K562 (cell line): ENCODE results near the gene SOX15. TPM values are rescaled to one million over a fixed set of nuclear protein-coding genes. Genes with fewer than 3 reads are reported as not detected.

Experiments
- CREM ChIP-seq: IDR thresholded peaks from 2 replicates; pipeline ENCODE4 v1.6.1; 2014; ENCODE audit warnings: antibody characterized with exemption, low read depth
- MAFF ChIP-seq: IDR thresholded peaks from 2 replicates; pipeline ENCODE4 v1.6.1; 2012; ENCODE audit warnings: low read length, improper control_type of control experiment
- RCOR1 ChIP-seq, 2 experiments: IDR thresholded peaks; 2 replicates each; pipeline ENCODE4 v1.6.1; 2012; ENCODE audit warnings: low read depth in 2 of 2, low read length in 2 of 2, borderline replicate concordance in 1 of 2, improper control_type of control experiment in 1 of 2
- ZFX ChIP-seq: sonication (generic); formaldehyde crosslinking; IDR thresholded peaks from 2 replicates; pipeline ENCODE4 v1.8.0; 2022; ENCODE audit warnings: mild to moderate bottlenecking, missing genetic modification reagents, moderate library complexity
- ZNF583 ChIP-seq: fragments of 250-450 bp; sonication (Bioruptor Pico); IDR thresholded peaks from 2 replicates; pipeline ENCODE4 v1.4.0; 2020
- polyA plus RNA-seq, 8 experiments: library from polyadenylated mRNA; depleted of rRNA in 4 of 8; stranded (reverse) in 5 of 8; unstranded in 3 of 8; fragments of >200 nt; fragmentation: Nextera tagmentation in 2 of 8; fragmentation: Illumina TruSeq in 1 of 8; extraction: Ambion mirVana in 2 of 8; extraction: Trizol in 1 of 8; gene quantifications; 2 replicates each; pipeline versions ENCODE4 v1.2.1 to v1.2.3, GENCODE V29; 2011 to 2014; ENCODE audit warnings: inconsistent platforms in 1 of 8, missing spikeins in 1 of 8
- total RNA-seq, 7 experiments: library from RNA; depleted of rRNA in 6 of 7; stranded (reverse); fragments of >200 nt in 6 of 7; fragmentation: Illumina TruSeq in 2 of 7; extraction: Trizol in 2 of 7; gene quantifications; 2 replicates each; pipeline versions ENCODE4 v1.2.1 to v1.2.3, GENCODE V29; 2011 to 2021; ENCODE audit warnings: low replicate concordance in 1 of 7
- TF ChIP-seq, protein P1 (sequence below): fragments of 250-450 bp; sonication (Bioruptor Pico); IDR thresholded peaks from 2 replicates; pipeline ENCODE4 v1.4.0; 2020
- TF ChIP-seq, protein P2 (sequence below), 2 experiments: IDR thresholded peaks; 2 replicates each; pipeline ENCODE4 v1.6.1; 2011; ENCODE audit warnings: borderline replicate concordance in 1 of 2, control low read depth in 1 of 2, low read depth in 1 of 2, low read length in 1 of 2, mild to moderate bottlenecking in 1 of 2, mixed read lengths in 1 of 2, moderate library complexity in 1 of 2; ENCODE audit not compliant: insufficient read depth in 1 of 2, insufficient read length in 1 of 2, poor library complexity in 1 of 2, severe bottlenecking in 1 of 2; ENCODE audit errors: extremely low read depth in 1 of 2

The SOX15 gene
- total and polyA plus RNA-seq, 9 of the 15 experiments (the other 6 are each of a cell fraction or from before 2014, with no cell fraction given) = 0.07 to 0.33 (median 0.19) TPM; not detected in 5

- TF ChIP-seq, protein P1, sequence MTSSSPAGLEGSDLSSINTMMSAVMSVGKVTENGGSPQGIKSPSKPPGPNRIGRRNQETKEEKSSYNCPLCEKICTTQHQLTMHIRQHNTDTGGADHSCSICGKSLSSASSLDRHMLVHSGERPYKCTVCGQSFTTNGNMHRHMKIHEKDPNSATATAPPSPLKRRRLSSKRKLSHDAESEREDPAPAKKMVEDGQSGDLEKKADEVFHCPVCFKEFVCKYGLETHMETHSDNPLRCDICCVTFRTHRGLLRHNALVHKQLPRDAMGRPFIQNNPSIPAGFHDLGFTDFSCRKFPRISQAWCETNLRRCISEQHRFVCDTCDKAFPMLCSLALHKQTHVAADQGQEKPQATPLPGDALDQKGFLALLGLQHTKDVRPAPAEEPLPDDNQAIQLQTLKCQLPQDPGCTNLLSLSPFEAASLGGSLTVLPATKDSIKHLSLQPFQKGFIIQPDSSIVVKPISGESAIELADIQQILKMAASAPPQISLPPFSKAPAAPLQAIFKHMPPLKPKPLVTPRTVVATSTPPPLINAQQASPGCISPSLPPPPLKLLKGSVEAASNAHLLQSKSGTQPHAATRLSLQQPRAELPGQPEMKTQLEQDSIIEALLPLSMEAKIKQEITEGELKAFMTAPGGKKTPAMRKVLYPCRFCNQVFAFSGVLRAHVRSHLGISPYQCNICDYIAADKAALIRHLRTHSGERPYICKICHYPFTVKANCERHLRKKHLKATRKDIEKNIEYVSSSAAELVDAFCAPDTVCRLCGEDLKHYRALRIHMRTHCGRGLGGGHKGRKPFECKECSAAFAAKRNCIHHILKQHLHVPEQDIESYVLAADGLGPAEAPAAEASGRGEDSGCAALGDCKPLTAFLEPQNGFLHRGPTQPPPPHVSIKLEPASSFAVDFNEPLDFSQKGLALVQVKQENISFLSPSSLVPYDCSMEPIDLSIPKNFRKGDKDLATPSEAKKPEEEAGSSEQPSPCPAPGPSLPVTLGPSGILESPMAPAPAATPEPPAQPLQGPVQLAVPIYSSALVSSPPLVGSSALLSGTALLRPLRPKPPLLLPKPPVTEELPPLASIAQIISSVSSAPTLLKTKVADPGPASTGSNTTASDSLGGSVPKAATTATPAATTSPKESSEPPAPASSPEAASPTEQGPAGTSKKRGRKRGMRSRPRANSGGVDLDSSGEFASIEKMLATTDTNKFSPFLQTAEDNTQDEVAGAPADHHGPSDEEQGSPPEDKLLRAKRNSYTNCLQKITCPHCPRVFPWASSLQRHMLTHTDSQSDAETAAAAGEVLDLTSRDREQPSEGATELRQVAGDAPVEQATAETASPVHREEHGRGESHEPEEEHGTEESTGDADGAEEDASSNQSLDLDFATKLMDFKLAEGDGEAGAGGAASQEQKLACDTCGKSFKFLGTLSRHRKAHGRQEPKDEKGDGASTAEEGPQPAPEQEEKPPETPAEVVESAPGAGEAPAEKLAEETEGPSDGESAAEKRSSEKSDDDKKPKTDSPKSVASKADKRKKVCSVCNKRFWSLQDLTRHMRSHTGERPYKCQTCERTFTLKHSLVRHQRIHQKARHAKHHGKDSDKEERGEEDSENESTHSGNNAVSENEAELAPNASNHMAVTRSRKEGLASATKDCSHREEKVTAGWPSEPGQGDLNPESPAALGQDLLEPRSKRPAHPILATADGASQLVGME (CRISPR knock-in tag) = no peak
- TF ChIP-seq RCOR1 (IDR thresholded peaks at IDR 0.05; ENCODE audit: borderline replicate concordance in 1 of 2, low read depth in 2 of 2, low read length in 2 of 2) (peak in 1 of 2 experiments; percentile 63; a peak in 2 of 4 replicates), MAFF (no peak), ZNF583 (0 out of 2 replicates have a peak, but pooled peaks have one; percentile 33), CREM (peak; percentile 52), ZFX (CRISPR knock-in tag) (peak; percentile 28; the same call in 1 of the 2 replicates)
- TF ChIP-seq, protein P2, sequence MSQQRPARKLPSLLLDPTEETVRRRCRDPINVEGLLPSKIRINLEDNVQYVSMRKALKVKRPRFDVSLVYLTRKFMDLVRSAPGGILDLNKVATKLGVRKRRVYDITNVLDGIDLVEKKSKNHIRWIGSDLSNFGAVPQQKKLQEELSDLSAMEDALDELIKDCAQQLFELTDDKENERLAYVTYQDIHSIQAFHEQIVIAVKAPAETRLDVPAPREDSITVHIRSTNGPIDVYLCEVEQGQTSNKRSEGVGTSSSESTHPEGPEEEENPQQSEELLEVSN (IDR thresholded peaks at IDR 0.05; ENCODE audit: borderline replicate concordance in 1 of 2, extremely low read depth in 1 of 2, insufficient read depth in 1 of 2, insufficient read length in 1 of 2, low read depth in 1 of 2, low read length in 1 of 2, poor library complexity in 1 of 2, severe bottlenecking in 1 of 2) = peak in 1 of 2 experiments; percentile 39
Observed at GRCh38 chr17:7586673-7587419, 3.0 kb downstream of the SOX15 start (continued).
